GM04503 (cell line): ENCODE results near the gene NEB.
"Not testable (repeated sequence)": the region's sequence is repeated elsewhere in the genome, so short reads cannot be mapped to it uniquely, and the experiment has no call there.

Experiments used
- DNase-seq: peaks from one replicate; pipeline ENCODE4 v3.0.0-alpha.2; 2012; ENCODE audit warnings: low read depth

NEB gene

GRCh38 chr2:151607459-151608424, 126.5 kb downstream of the NEB start:
- not testable (repeated sequence) for DNase-seq

- not testable (repeated sequence) for DNase-seq
Measured at GRCh38 chr2:151603530-151603929, 130.7 kb downstream of the NEB start.

- not testable (repeated sequence) for DNase-seq
Measured at GRCh38 chr2:151602402-151602801, 131.9 kb downstream of the NEB start.

GRCh38 chr2:151601803-151602202, 132.5 kb downstream of the NEB start:
- DNase-seq, result not testable (repeated sequence)

- not testable (repeated sequence) for DNase-seq
Measured at GRCh38 chr2:151596903-151597608, 137.2 kb downstream of the NEB start.

- DNase-seq, result not testable (repeated sequence)
Measured at GRCh38 chr2:151591908-151592255, 142.4 kb downstream of the NEB start.

GRCh38 chr2:151591250-151591907, 142.9 kb downstream of the NEB start:
- not testable (repeated sequence) for DNase-seq

GRCh38 chr2:151581300-151581699, 153.0 kb downstream of the NEB start:
- DNase-seq, result not testable (repeated sequence)

- DNase-seq, result not testable (repeated sequence)
Measured at GRCh38 chr2:151580697-151581096, 153.6 kb downstream of the NEB start.

- DNase-seq, result no peak
Measured at GRCh38 chr2:151577116-151577515, 157.2 kb downstream of the NEB start.

- DNase-seq, result no peak
Measured at GRCh38 chr2:151576080-151576479, 158.2 kb downstream of the NEB start.

- DNase-seq, result no peak
Measured at GRCh38 chr2:151575338-151575737, 158.9 kb downstream of the NEB start.

GRCh38 chr2:151570191-151570590, 164.1 kb downstream of the NEB start:
- no peak for DNase-seq

GRCh38 chr2:151569167-151569566, 165.1 kb downstream of the NEB start:
- no peak for DNase-seq

GRCh38 chr2:151568501-151568900, 165.8 kb downstream of the NEB start:
- DNase-seq, result no peak

GRCh38 chr2:151567006-151567405, 167.3 kb downstream of the NEB start:
- DNase-seq, result no peak

- no peak for DNase-seq
Measured at GRCh38 chr2:151562398-151562797, 171.9 kb downstream of the NEB start.

GRCh38 chr2:151560289-151560688, 174.0 kb downstream of the NEB start:
- no peak for DNase-seq

GRCh38 chr2:151559431-151559830, 174.8 kb downstream of the NEB start:
- DNase-seq, result not testable (repeated sequence)

- not testable (repeated sequence) for DNase-seq
Measured at GRCh38 chr2:151557883-151558282, 176.4 kb downstream of the NEB start.

- DNase-seq, result no peak
Measured at GRCh38 chr2:151556121-151556520, 178.2 kb downstream of the NEB start.

GRCh38 chr2:151552287-151552686, 182.0 kb downstream of the NEB start:
- DNase-seq, result no peak

GRCh38 chr2:151551556-151551955, 182.7 kb downstream of the NEB start:
- no peak for DNase-seq
